NCI-H1092 (cell line): ENCODE measurements around the gene GABRG2.
"Not testable (repeated sequence)": the region's sequence is repeated elsewhere in the genome, so short reads cannot be mapped to it uniquely, and the experiment has no call there.

ENCODE experiments used
- DNase-seq: peaks from one replicate; lab custom pipeline; 2025; lab: John Stamatoyannopoulos, UW

Gene GABRG2

DNA sequence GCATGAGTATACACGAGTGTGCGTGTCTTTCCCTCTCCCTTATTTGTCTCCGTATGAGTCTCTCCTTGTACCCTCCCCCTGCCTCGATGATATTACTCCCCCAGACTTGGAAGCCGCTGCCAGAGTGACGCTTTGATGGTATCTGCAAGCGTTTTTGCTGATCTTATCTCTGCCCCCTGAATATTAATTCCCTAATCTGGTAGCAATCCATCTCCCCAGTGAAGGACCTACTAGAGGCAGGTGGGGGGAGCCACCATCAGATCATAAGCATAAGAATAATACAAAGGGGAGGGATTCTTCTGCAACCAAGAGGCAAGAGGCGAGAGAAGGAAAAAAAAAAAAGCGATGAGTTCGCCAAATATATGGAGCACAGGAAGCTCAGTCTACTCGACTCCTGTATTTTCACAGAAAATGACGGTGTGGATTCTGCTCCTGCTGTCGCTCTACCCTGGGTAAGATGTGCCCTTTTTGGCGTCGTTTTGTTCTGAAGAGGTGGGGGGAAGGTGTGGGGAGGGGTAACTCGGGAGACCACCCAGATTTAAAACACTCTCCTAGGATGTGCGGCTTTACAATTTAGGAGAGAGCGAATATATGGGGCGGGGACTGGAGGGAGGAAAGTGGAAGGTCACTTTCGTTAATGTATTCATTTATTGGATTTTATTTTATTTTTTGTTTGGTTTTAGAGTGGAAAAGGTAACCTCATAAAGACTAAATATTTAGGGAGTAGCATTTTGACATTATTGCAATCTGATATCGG lies at the start of gene GABRG2:
Gene GABRG2 (plus strand): TSS at position 119 of the 757 bp plus-strand sequence. CDS start 227 bp downstream, at position 346.
- DNase-seq: no peak

DNA sequence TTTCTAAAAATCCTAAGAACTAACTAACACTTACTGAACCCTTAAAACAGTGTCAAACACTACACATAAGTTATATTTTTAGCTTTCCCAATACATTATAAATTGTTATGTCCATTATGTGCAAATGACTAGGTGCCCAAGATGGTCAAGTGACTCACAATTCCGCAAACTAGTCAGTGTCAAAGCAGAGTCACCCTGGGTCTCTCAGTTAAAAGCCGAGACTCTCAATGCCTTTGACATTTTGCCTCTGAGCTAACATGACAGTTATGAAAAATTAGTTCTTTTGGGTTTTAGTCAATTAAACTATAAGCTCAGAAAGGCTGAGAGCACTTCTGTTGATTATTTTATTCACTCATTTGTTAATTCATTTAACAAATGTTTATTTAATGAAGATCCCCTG lies 42.3 kb upstream of the GABRG2 start:
- DNase-seq: no peak

DNA sequence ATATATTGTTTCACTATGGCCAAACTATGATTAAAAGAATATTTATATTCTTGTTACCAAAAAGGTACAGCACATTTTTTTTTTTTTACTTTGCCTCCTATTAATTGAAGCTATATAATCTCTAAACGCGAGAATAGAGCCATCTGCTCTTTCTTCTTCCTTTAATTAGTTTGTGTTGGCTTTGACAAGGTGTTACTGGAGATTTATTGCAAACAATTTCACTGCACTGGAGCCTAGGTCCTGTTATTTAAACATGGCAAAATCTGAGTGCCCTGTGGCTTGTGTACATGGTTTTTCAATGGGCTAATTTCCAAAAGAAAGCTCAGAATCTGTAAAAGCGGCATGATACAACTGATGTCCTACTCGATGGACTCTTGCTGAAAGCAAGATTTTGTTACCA lies 40.8 kb upstream of the GABRG2 start:
- no peak for DNase-seq

DNA sequence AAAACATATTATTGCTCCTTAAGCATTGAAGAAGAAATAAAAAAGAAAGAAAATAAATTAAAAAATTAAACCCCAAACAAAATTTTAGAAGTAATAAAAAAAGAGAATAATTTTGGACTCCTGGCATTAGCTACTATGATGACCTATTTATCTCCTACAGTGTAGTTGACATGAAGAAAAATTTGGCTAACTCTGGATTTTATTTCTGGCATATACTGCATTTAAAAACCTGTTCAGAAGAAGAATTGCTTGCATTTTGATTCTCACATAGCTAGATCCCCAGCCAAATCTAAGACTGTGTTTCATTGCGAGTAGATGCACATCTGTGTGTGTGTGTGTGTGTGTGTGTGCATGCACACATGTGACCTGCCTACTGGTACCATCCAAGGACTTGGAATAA lies 30.1 kb upstream of the GABRG2 start:
- DNase-seq: no peak

DNA sequence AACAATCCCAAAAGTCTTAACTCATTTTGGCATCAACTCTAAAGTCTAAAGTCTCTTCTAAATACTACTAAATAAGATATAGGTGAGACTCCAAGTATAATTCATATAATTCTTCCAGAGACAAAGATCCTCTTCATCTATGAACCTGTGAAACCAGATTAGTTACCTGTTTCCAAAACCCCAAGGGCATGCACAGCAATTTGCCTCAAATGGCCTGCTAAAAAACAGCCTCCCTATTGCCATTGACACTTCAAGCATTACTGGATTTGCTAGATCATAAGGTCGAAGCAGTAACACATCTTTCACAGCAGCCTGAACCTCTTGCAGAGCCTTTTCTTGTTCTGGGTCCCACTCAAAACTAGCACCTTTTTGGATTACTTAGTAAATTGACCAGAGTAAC lies 20.3 kb upstream of the GABRG2 start:
- no peak for DNase-seq

DNA sequence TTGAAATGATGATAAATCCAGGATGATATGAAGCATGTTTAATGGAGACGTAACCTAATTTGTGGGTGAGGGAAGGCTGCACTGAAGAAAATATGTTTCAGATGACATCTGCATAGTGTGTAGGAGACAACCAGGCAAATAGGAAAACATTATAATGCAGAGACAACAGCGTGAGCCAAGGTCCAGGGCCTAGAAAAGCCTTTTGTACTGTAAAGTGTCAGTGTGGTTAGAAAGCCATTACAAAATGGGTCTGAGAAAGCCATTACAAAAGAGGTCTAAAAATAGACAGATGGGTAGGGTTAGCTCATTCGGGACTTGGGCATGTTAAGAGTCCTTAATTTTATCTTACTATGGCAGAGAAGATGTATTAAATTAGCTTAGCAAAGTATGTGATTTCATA lies 14.9 kb upstream of the GABRG2 start:
- no peak for DNase-seq

DNA sequence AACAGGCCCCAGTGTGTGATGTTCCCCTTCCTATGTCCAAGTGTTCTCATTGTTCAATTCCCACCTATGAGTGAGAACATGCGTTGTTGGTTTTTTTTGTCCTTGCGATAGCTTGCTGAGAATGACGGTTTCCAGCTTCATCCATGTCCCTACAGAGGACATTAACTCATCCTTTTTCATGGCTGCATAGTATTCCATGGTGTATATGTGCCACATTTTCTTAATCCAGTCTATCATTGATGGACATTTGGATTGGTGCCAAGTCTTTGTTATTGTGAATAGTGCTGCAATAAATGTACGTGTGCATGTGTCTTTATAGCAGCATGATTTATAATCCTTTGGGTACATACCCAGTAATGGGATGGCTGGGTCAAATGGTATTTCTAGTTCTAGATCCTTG lies 12.5 kb upstream of the GABRG2 start:
- not testable (repeated sequence) for DNase-seq

DNA sequence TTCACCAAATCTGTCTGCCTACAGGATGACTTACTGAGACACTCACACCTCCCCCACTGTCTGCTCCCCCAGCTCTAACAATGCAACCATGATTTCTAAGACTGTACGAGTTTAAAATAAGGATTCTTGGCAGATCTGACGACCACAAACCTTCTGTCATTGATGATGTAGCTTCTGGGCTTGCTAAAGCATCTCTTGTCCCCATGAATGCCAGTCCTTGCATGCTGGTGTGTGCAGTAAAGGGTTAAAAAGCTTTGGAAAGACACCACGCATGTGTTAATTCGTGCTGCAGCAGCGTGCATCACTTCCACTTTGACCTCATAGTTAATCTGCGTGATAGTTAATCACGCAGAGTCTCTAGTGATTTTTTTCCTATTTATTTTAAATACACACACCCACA lies 411 bp upstream of the GABRG2 start:
- no peak for DNase-seq

DNA sequence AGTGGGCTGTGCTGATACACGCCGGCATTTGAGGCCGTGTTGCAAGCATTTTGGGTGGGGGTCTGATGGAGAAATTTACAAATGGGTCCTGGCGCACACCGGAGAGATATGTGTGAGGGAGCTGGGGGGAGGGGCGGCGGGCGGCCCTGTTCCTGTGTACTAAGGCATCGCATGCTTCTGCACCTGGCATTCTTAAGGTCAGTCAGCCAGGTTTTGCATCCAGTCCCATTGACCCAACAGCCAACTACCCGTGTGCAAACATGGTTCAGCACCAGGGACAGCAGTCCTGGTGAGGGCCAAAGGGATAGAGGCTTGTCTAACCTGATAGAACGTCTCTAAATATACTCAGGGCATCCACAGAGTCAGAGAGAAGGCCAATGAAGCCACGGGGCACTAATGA lies 839 bp downstream of the GABRG2 start:
- no peak for DNase-seq

DNA sequence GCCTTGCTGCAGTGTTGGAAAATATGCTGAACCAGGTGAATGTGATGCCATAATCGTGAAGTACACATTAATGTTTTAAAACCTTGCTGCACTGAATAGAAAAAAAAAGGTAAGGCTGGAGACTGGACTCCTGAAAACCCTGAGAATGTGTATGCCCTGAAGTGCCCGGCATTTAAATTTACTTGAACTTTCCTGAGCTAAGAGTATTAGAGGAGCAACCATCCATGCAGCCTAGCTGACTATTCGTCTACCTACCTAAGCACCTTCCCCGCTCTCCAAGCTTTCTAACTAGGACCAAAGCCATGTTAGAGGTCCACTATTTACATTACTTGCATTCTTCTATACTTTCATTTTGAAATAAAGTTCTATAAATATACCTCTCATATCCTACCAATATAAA lies 1.4 kb downstream of the GABRG2 start:
- no peak for DNase-seq

DNA sequence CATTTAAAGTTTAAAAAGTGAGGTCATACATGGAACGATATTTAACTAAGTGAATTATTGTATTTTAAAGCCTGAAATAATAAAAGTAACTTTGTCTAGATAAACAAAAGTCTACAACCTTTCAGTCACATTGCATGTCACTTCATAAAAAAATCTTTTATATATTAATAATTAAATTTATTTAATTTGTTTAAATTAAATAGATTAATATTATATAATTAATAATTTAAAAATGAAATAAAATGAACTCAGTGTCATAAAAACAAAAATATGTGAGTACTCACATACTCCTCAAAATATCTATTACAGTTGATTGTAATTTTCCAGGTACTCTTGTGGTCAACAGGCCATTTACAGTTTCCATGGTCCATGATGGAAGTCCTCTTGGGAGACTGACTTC lies 11.2 kb downstream of the GABRG2 start:
- no peak for DNase-seq

DNA sequence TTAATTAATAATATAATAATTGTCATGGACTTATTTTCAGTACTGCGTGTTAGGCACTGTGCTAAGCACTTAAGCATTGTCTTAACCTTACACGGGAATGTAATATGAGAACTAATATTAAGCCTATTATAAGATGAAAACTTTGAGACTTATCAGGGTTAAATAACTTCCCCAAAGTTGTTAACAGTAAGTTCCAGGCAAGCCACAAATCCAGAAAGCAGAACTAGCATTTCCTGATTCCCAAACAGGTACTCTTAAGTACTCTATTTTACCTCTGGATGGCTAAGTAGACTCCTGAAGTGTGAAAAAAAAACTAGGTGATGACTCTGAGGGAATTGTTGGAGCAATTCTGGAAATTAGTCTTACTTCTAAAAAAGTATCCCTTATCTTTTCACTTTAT lies 23.8 kb downstream of the GABRG2 start:
- no peak for DNase-seq

DNA sequence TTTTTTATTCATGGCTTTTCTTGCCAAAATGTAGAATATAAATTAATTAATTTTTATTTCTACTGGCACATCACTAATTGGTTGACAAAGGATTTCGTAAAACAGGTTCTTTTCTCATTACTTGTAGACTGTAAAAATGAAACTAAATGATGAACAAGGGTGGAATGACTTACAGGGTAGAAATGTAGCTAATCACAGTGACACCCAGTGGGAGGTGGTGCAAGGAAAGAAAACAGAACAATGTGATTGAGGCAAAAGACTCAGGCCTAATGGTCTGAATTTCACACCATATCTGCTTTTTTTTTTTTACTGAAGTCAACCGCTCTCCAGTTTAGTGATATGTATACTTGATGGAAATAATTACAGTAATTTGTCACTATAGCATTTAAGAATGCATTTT lies 28.9 kb downstream of the GABRG2 start:
- no peak for DNase-seq

DNA sequence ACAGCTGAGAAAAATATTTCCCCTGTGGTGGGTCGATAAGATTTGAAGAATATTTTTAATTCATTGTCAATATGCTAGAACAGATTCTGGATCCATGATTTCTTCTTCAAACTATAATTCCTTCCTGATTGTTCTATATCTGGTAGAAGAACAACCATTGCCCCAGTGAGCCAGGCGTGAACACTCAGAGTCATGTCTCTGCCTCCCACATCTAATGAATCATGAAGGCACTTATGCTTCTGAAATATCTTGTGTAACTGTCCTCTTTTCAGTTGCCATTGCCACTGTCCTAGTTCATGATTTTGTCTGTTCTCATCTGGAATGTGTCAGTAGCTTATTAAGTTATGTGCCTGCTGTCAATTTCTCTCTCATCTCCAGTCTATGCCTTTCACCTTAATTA lies 40.0 kb downstream of the GABRG2 start:
- DNase-seq: no peak

DNA sequence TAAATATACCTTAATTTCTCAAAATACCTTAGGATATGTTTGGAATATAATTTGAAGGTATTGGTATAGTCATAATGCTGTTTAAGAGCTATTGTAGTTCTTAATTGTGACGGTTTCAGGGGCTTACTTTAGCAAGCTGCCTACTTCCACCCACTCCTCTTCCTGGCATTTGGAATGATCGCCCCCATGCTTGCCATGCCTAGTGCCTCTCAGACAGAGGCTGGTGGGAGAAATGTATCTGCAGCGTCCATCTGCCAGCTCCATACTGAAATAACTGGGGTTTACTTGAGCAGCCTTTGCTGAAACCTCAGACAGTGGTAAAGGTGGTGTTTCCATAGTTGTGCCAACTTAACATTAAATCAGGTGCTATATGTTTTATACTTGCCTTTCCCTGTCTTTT lies 52.2 kb downstream of the GABRG2 start:
- no peak for DNase-seq

DNA sequence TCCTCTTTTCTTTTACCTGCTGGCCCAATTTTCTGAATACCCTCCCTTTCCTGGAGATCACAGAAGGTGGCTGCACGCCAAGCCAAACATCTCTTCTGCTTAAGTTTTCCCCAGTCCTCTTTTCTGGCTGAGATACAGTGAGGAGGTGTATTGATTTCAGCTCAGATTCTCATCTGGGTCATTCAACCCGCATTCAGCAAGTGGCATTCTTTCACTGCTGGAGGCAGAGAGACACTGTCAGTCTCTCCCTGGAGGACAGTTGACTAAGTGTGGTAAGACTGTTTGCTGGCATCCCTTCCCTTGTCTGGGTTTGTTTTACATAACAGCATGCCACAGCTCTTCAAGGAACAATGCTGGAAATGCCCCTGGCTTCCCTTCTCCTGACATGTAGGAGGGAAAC lies 60.5 kb downstream of the GABRG2 start:
- DNase-seq: no peak

DNA sequence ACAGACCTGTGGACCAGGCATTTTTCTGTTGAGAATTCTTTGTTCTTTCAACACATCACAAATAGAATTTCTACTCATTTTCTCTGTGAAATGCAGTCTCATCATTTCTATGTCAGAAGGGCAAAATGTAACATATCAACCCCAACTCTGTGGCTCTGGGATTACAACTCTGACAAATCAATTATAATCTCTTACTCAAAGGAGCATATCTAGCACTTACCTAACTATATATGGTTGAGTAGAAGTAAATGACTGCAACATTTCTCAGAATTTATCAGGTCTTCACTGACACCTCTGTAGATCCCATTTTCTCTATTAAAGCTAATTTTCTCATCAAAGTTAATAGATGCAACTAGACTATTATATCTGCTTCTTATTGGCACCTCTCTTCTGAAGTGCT lies 64.8 kb downstream of the GABRG2 start:
- no peak for DNase-seq

DNA sequence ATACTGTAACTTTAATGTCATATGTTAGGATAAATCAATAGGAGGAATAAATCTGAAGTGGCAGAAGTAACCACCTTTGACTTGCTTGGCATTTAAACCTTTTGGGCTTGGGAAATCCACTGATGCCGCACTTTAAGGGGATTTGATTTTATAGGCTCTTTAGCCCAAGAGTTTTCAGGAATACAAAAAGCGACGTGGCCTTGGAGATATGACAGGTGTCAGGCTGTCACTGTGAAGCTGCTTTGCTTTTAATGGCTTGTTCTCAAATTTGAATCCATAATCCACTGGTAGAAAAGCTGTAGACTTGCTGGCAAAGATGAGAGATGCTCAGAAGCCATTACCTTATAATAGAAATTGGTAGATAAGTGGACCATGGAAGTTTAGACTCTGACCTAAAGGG lies 71.6 kb downstream of the GABRG2 start:
- DNase-seq: no peak

DNA sequence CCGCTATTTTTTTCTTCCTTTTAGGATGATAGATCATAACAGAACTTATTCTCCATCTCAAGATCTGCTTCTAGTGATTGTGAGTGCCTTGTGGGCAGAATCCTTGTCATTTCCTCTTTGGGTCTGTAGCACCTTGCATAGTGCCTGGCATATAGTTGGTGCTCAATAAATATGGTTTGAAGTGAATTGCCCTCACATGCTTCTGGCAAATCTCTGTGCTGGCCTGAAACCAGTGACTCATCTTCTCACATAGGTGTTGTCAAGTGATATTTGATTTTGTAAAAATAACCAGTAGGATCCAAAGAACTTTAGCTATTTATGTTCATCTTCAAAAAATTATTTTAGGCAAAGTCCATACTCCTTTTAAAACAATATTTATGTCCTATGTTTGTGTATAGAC lies 86.7 kb downstream of the GABRG2 start:
- no peak for DNase-seq

DNA sequence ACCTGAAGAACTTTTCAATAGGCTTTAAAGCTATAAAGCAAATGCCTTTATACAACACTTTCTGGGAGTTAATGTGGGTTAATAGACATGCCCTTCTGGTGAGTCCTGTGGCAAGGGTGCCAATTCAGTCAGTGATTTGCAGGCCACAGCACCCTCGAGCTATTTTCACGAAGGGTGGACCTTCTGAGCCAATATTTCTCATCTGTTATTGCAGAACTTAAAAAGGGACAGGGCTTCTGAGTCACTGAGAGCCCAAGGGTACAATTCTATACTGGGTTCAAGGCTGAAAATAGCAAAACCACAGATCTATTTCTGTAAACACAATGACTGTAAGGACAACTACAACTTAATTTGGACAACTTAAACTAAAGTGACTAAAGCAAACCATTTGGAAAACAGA lies 92.8 kb downstream of the GABRG2 start:
- no peak for DNase-seq

DNA sequence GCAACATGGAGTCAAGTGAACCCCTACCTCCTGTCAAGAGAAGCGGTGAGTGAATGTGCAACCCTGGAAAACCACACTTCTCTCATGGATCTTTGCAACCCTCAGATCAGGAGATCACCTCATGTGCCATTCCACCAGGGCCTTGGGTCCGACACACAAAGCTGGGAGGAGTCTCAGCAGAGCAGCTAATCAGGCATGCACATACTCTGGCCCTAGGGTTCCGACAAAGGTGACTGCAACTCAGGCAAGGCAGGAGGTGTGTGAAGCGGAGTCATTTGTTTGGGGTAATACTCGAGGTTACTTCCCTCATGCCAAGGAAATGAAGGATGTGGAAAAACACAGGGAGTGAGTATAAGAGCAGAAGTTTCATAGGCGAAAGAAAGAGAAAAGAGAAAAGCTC lies 96.1 kb downstream of the GABRG2 start:
- no peak for DNase-seq

DNA sequence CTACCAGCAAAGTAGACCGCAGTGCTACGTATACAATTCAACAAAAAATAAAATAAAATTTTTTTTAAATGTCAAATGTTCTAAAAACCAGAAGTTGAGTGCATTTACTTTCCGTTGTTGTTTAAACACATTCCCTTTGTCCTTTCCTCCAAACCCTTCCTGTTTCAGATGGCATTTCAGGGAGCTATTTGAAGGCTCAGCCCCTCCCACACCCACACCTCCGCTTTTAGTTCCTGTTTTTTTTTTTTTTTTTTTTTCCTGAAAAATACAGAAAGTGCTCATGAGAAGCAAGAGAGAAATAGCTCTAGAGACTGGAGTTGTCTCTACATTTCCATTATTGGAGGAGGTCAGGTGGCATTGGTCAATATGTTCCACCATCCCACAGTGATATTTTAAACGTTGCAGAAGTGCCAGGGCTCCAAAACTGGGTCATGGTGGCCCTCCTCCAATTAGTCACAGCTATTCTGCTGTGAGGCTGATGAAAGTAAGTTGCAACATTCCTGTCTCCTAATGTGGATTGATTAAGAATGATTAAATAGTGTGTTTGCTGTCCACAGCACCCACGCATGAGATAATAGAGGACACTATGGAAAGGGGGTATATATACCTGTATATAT lies 106.9 kb downstream of the GABRG2 start:
- DNase-seq: no peak

DNA sequence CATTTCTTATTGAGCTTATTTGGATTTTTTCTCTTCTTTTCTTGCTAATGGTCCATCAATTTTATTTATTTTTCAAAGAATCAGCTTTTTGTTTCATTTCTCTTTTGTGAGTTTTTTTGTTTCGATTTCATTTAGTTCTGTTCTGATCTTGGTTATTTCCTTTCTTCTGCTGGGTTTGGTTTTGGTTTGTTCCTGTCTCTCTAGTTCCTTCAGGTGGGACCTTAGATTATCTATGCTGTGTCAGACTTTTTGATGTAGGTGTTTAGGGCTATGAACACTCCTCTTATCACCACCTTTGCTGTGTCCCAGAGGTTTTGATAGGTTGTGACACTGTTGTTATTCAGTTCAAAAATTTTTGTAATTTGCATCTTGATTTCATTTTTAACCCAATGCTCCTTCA lies 119.8 kb downstream of the GABRG2 start:
- DNase-seq: no peak

DNA sequence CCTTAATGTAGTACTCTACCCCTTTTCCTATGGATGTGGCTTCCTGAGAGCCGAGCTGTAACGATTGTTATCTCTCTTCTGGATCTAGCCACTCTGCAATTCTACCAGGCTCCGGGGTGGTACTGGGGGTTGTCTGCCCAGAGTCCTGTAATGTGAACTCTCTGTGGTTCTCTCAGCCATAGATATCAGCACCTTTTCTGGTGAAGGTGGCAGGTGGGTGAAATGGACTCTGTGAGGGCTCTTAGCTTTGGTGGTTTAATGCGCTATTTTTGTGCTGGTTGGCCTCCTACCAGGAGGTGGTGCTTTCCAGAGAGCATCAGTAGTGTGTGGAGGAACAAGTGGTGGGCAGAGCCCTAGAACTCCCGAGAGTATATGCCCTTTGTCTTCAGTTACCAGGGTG lies 122.1 kb downstream of the GABRG2 start:
- no peak for DNase-seq
